Gastroesophageal sphincter (tissue), 4 donors: ENCODE measurements around the gene FAM163A. TPM values are rescaled to one million over a fixed set of nuclear protein-coding genes. Genes with fewer than 3 reads are reported as not detected.

Experiments
- ATAC-seq: fragments of 150-250 bp; one replicate; pipeline ENCODE4 v1.9.1; 2016; ENCODE audit warnings: mild to moderate bottlenecking, moderate library complexity
- H3K27ac ChIP-seq, 4 donors: fragments of 200-600 bp; sonication (generic) in 3 of 4; 1 replicate in 3 of 4; 2 replicates in 1 of 4; pipeline ENCODE4 v1.5.1; 2016 to 2019
- H3K27me3 ChIP-seq: fragments of 200-600 bp; sonication (generic); one replicate; pipeline ENCODE4 v1.5.1; 2019
- H3K36me3 ChIP-seq, 2 donors: fragments of 200-600 bp; sonication (generic); one replicate each; pipeline ENCODE4 v1.5.1; 2019; ENCODE audit warnings: control low read depth in 1 of 2
- H3K4me1 ChIP-seq, 3 donors: fragments of 200-600 bp; sonication (generic); 1 replicate in 2 of 3; 2 replicates in 1 of 3; pipeline ENCODE4 v1.5.1; 2016 to 2019; ENCODE audit warnings: control low read depth in 2 of 3
- H3K4me3 ChIP-seq, 2 donors: fragments of 200-600 bp; sonication (generic); one replicate each; pipeline ENCODE4 v1.5.1; 2019; ENCODE audit warnings: mild to moderate bottlenecking in 1 of 2, moderate library complexity in 1 of 2
- H3K9me3 ChIP-seq, 3 donors: fragments of 200-600 bp; sonication (generic); one replicate each; pipeline ENCODE4 v1.5.1; 2017 to 2019; ENCODE audit warnings: control low read depth in 2 of 3
- CTCF ChIP-seq, 4 experiments: fragments of 200-600 bp in 2 of 4; fragments of 450-650 bp in 2 of 4; sonication (generic) in 1 of 4; IDR thresholded peaks; one replicate each; pipeline ENCODE4 v1.5.1; 2017 to 2019; ENCODE audit warnings: antibody characterized with exemption in 4 of 4, mild to moderate bottlenecking in 2 of 4, moderate library complexity in 2 of 4
- EP300 ChIP-seq: sonication (generic); formaldehyde crosslinking; IDR thresholded peaks from one replicate; pipeline ENCODE4 v1.6.1; 2017; ENCODE audit warnings: antibody characterized with exemption, mild to moderate bottlenecking
- POLR2A ChIP-seq, 2 donors: fragments of 450-650 bp; IDR thresholded peaks; one replicate each; pipeline ENCODE4 v1.6.1; 2017; ENCODE audit warnings: antibody characterized with exemption in 2 of 2, mild to moderate bottlenecking in 2 of 2, moderate library complexity in 1 of 2
- POLR2AphosphoS5 ChIP-seq: sonication (generic); formaldehyde crosslinking; IDR thresholded peaks from one replicate; pipeline ENCODE4 v1.6.1; 2017; ENCODE audit warnings: antibody characterized with exemption
- WGBS, 2 donors: methylation state at CpG; one replicate each; pipeline ENCODE4 v1.1.5; 2018; ENCODE audit warnings: low coverage in 1 of 2; 5-methylcytosine and 5-hydroxymethylcytosine counted together
- total RNA-seq, 4 donors: library from RNA; depleted of rRNA; stranded (reverse); fragments of >200 nt; gene quantifications; one replicate each; pipeline ENCODE4 v1.1.0, GENCODE V29; 2016

Gene FAM163A
- total RNA-seq, 4 donors from 2014 or later: 0.19 to 0.67 TPM; not detected in 2

GRCh38 chr1:179818260-179818659, 75.2 kb downstream of the FAM163A start:
- no peaks in the 10 kb centered on the region for H3K9me3 ChIP-seq
- H3K4me3 ChIP-seq: no peak overlapping the region
- no peaks in the 10 kb centered on the region for H3K36me3 ChIP-seq
- TF ChIP-seq EP300: no peak
- TF ChIP-seq POLR2AphosphoS5: no peak
- TF ChIP-seq POLR2A (IDR thresholded peaks at IDR 0.05): no peak
- no peak for TF ChIP-seq CTCF (IDR thresholded peaks at IDR 0.05)
- WGBS, 2 donors: 90 to 100% methylated on average over 1 to 2 of the region's 7 CpGs
- no peaks in the 10 kb centered on the region for H3K27me3 ChIP-seq
- H3K4me1 ChIP-seq: peaks cover 0 to 23% (median 14%) of the 10 kb centered on the region in 3 donors
- H3K27ac ChIP-seq: peak overlapping the region in 1 of 4 donors; percentile 55
- no peak for ATAC-seq

- no peaks in the 10 kb centered on the region for H3K9me3 ChIP-seq
- WGBS, 2 donors: 32 to 54% methylated on average over 9 to 10 of the region's 14 CpGs
- H3K4me3 ChIP-seq: no peak overlapping the region
- TF ChIP-seq POLR2A (IDR thresholded peaks at IDR 0.05) (no peak), POLR2AphosphoS5 (no peak), CTCF (IDR thresholded peaks at IDR 0.05) (no peak), EP300 (no peak)
- no peaks in the 10 kb centered on the region for H3K36me3 ChIP-seq
- no peak for ATAC-seq
- H3K27ac ChIP-seq: peak overlapping the region in 1 of 4 donors; percentile 55
- H3K4me1 ChIP-seq: peaks cover 0 to 22% (median 14%) of the 10 kb centered on the region in 3 donors
- H3K27me3 ChIP-seq: no peaks in the 10 kb centered on the region
Measured at GRCh38 chr1:179818743-179819173, 75.7 kb downstream of the FAM163A start.

GRCh38 chr1:179820226-179820970, 77.3 kb downstream of the FAM163A start:
- no peak for ATAC-seq
- Histone ChIP-seq H3K27me3 (no peaks in the 10 kb centered on the region), H3K4me3 (no peak overlapping the region), H3K4me1 (peaks cover 0 to 6% (median 5%) of the 10 kb centered on the region in 3 donors), H3K27ac (no peak overlapping the region), H3K36me3 (no peaks in the 10 kb centered on the region), H3K9me3 (no peaks in the 10 kb centered on the region)
- TF ChIP-seq POLR2AphosphoS5 (no peak), EP300 (no peak), POLR2A (IDR thresholded peaks at IDR 0.05) (no peak), CTCF (IDR thresholded peaks at IDR 0.05) (no peak)
- WGBS, 2 donors: 80% methylated on average over 3 of the region's 9 CpGs; no CpG with 5 or more reads in 1 of the 2 donors

- no peaks in the 10 kb centered on the region for H3K36me3 ChIP-seq
- H3K27ac ChIP-seq: no peak overlapping the region
- 85 to 86% methylated on average over 3 to 8 of the region's 9 CpGs for WGBS, 2 donors
- TF ChIP-seq CTCF (IDR thresholded peaks at IDR 0.05) (no peak), POLR2AphosphoS5 (no peak), EP300 (no peak), POLR2A (IDR thresholded peaks at IDR 0.05) (no peak)
- no peaks in the 10 kb centered on the region for H3K9me3 ChIP-seq
- no peak for ATAC-seq
- H3K4me1 ChIP-seq: no peaks in the 10 kb centered on the region
- no peaks in the 10 kb centered on the region for H3K27me3 ChIP-seq
- no peak overlapping the region for H3K4me3 ChIP-seq
Measured at GRCh38 chr1:179821524-179821923, 78.4 kb downstream of the FAM163A start.

GRCh38 chr1:179822065-179822464, 79.0 kb downstream of the FAM163A start:
- no peaks in the 10 kb centered on the region for H3K36me3 ChIP-seq
- H3K27me3 ChIP-seq: no peaks in the 10 kb centered on the region
- ATAC-seq: no peak
- H3K9me3 ChIP-seq: no peaks in the 10 kb centered on the region
- no peaks in the 10 kb centered on the region for H3K4me1 ChIP-seq
- WGBS, 2 donors: 87 to 96% methylated on average over 2 of the region's 2 CpGs
- no peak overlapping the region for H3K4me3 ChIP-seq
- no peak overlapping the region for H3K27ac ChIP-seq
- TF ChIP-seq CTCF (IDR thresholded peaks at IDR 0.05) (no peak), POLR2A (IDR thresholded peaks at IDR 0.05) (no peak), POLR2AphosphoS5 (no peak), EP300 (no peak)
